Epithelial cell of esophagus (primary cell): ENCODE data around the gene ABR.
A peak's percentile ranks its signal among the peaks of the same experiment; 100 is the strongest.

ENCODE experiments used
- DNase-seq: peaks from one replicate; pipeline ENCODE4 v3.0.0; 2010; ENCODE audit warnings: low read depth
- H3K4me3 ChIP-seq: 2 replicates; pipeline ENCODE4 v1.5.1; 2011; ENCODE audit warnings: mild to moderate bottlenecking, low read length, control low read depth
- TF ChIP-seq, protein P1 (sequence below): IDR thresholded peaks from 2 replicates; pipeline ENCODE4 v1.5.1; 2011; ENCODE audit warnings: low read depth, mild to moderate bottlenecking, low read length, control low read depth, inconsistent platforms; ENCODE audit not compliant: insufficient read depth; ENCODE audit errors: missing control alignments

Gene ABR

DNA sequence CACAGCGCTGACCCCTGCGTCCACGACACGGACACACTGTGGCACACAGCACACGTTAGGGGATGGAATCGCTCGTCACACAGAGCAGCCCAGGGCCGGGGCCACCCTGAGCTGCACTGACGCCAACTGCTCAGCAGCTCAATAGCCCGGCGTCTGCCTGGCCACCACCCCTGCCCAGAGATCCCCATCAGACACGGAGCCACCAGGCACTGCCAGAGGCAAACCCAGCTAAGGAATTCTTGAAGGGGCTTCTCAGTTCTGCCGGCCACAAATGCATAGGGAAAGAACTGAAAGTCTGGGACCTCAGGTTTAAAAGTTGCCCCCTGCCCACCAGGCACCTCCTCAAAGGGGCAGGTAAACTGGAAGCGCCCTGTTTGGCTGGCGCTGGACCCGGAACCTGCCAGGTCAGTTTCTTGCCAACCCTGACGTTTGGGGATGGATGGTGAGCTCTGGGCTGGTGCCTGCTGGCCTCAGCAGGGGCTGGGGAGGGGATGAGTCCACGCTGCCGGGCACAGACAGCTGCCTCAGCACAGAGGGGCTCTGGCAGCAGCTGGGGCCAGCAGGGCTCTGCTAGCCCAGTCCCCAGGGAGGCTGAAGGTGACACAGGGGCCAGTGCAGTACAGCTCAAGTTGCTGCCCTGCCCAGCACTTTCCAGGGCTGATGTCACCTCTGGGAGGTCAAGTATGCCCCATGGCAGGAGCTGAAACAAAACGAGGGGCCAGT is 149.7 kb downstream of the ABR start:
- DNase-seq = no peak
- TF ChIP-seq, protein P1, sequence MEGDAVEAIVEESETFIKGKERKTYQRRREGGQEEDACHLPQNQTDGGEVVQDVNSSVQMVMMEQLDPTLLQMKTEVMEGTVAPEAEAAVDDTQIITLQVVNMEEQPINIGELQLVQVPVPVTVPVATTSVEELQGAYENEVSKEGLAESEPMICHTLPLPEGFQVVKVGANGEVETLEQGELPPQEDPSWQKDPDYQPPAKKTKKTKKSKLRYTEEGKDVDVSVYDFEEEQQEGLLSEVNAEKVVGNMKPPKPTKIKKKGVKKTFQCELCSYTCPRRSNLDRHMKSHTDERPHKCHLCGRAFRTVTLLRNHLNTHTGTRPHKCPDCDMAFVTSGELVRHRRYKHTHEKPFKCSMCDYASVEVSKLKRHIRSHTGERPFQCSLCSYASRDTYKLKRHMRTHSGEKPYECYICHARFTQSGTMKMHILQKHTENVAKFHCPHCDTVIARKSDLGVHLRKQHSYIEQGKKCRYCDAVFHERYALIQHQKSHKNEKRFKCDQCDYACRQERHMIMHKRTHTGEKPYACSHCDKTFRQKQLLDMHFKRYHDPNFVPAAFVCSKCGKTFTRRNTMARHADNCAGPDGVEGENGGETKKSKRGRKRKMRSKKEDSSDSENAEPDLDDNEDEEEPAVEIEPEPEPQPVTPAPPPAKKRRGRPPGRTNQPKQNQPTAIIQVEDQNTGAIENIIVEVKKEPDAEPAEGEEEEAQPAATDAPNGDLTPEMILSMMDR = no peak
- no peak overlapping the region for H3K4me3 ChIP-seq

DNA sequence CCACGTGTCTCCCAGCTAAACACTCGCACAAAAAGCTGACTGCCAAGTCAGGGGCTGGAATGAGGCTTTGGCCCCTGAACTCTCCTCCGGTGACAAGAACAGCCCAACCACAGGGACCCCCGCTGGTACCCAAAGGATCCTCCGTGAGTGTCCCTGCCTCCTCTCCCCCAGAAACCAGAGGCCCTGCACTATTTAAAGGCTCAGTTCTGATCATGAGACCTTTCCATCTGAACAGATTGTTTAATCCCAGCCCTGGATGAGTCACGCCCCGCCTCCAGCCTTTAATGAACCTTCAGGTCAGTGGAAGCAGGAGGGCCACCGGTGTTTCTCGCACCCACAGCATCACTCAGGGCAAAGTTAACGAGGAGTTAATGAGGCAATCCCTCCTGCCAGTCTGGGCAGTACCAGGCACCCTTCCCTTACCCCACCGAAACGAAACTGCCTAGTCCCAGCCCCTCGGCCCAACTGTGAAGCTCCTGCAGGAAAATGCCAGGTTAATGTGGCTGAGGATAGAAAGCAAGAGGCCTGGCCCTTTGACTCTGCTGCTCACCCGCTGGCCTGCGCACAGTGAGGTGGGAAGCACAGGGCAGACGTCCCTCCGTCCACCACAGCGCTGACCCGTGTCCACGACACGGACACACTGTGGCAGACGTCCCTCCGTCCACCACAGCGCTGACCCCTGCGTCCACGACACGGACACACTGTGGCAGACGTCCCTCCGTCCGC is 150.4 kb downstream of the ABR start:
- DNase-seq = peak; percentile 45
- TF ChIP-seq, protein P1 = no peak
- no peak overlapping the region for H3K4me3 ChIP-seq

DNA sequence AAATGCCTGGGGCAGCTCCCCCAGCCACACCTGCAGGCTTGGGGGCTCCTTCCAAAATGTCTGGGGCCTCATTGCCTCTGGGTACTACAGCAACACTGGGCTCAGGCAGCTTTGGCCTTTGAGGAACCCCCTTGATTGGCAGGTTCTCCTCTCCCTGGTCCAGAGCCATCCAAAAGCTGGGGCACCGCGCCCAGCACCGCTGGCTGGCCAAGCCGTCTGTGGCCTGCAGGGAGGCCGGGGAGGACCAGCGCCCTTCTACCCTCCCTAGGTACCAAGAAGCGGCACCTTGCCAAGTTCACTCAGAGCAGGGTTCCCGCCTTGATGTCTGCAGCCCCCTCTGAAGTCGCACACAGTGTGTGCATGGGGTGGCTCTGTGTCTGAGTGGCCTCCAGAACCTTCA is 152.7 kb downstream of the ABR start:
- TF ChIP-seq, protein P1 = no peak
- DNase-seq = no peak
- H3K4me3 ChIP-seq = no peak overlapping the region

DNA sequence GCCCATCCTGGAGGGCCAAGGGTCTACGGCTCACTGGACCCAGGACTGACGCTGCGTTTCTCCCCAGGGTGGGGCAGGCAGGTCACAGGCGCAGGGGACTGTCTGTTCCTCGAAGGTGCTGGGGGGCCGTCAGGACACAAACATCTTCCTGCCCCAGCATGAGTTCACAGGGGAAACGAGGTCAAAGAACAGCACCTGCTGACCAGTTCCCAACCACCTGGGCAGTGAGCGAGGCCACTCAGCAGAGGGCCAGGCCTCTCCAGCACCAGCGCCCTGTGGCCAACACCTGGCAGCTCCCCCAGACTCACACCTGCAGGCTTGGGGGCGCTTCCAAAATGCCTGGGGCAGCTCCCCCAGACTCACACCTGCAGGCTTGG is 153.2 kb downstream of the ABR start:
- H3K4me3 ChIP-seq = no peak overlapping the region
- TF ChIP-seq, protein P1 = no peak
- no peak for DNase-seq

DNA sequence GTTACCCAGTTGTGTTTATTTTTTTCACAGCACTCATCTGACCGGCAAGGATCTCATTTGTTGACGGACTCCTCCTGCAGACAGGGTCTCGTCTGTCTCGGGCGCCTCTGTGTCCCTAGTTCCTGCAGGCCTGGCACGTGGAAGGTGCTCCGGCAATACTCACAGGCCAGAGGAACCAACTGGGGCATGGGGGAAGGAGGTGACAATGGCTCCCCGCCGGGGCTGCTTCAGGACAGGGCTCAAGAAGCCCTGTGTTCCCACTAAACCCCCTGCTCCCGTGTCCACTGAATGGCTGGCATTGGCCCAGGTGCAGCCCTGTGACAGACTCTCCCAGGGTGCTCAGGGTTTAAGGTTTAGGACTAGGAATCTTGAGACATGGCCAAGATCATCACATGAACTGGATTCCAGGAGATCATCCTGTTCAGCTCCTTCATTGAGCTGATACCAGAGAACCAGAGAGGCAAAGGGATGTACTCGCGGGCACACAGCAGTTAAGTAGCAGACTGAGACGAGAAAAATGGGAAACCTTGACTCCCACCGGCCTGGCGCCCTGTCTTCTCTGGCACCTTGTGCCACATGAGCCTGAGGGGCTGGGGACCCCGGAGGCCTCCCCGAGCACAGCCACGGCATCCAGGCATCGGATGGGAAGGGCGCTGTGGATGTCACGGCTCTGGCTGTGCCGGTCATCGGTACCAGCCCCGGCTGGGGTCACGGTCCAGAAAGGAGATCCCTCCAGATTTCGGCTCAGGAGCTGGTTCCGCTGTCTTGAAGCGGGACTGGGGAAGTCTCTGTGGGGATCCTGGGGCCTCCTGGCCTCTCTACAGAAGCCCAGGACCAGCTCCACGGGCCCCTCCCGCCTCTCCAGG is 153.8 kb downstream of the ABR start:
- no peak for DNase-seq
- TF ChIP-seq, protein P1 = no peak
- no peak overlapping the region for H3K4me3 ChIP-seq

DNA sequence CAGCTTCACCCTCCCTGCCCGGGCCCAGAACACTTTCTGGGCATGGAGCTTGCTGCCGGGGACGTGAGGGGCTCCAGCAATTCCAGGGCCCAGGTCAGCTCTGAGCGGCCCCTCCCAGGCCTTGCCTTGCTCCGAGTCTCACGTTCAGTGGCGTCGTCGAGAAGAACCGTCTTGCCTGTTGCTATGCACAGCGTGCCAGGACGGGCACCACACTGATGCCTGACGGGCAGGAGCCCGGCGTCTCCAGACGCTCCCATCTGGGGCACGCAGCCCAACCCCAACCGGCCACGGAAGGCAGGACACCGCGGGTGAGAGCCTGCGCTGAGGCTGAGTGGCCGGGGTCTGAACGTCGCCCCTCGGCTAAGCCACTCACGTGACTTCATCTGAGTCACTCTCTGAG is 155.7 kb downstream of the ABR start:
- no peak for DNase-seq
- no peak overlapping the region for H3K4me3 ChIP-seq
- TF ChIP-seq, protein P1 = no peak
